22Rv1 (cell line): ENCODE measurements around the gene BMP7.

ENCODE experiments used
- ZFX ChIP-seq: fragments of 450-650 bp; IDR thresholded peaks from 2 replicates; pipeline ENCODE4 v1.6.1; 2017; ENCODE audit warnings: antibody characterized with exemption, borderline replicate concordance
- TF ChIP-seq, protein P1 (sequence below): fragments of 450-650 bp; IDR thresholded peaks from 2 replicates; pipeline ENCODE4 v1.5.1; 2017; ENCODE audit warnings: mild to moderate bottlenecking

DNA sequence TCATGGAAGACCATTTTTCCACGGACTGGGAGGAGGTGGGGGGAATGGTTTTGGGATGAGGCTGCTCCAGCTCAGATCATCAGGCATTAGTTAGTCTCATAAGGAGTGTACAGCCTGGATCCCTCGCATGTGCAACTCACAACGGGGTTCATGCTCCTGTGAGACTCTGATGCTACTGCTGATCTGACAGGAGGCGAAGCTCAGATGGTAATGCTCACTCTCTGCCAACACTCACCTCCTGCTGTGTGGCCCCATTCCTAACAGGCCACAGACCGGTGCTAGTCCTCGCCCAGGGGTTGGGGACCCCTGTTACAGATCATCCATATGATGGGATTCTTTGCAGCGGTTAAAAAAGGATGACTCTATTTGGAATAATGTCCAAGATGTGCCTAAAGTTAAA lies 27.6 kb upstream of the BMP7 start:
- TF ChIP-seq, protein P1, sequence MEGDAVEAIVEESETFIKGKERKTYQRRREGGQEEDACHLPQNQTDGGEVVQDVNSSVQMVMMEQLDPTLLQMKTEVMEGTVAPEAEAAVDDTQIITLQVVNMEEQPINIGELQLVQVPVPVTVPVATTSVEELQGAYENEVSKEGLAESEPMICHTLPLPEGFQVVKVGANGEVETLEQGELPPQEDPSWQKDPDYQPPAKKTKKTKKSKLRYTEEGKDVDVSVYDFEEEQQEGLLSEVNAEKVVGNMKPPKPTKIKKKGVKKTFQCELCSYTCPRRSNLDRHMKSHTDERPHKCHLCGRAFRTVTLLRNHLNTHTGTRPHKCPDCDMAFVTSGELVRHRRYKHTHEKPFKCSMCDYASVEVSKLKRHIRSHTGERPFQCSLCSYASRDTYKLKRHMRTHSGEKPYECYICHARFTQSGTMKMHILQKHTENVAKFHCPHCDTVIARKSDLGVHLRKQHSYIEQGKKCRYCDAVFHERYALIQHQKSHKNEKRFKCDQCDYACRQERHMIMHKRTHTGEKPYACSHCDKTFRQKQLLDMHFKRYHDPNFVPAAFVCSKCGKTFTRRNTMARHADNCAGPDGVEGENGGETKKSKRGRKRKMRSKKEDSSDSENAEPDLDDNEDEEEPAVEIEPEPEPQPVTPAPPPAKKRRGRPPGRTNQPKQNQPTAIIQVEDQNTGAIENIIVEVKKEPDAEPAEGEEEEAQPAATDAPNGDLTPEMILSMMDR, result no peak
- no peak for TF ChIP-seq ZFX
